Adrenal gland (tissue), 5 donors: Measurements from ENCODE around the gene TBXA2R.

Source experiments
- POLR2A ChIP-seq, 2 donors: fragments of 450-650 bp; IDR thresholded peaks; one replicate each; pipeline ENCODE4 v1.6.1; 2017; ENCODE audit warnings: antibody characterized with exemption in 2 of 2, mild to moderate bottlenecking in 2 of 2, moderate library complexity in 1 of 2
- TF ChIP-seq, protein P1 (sequence below), 6 experiments: fragments of 450-650 bp in 4 of 6; fragments of 200-600 bp in 2 of 6; sonication (generic) in 1 of 6; IDR thresholded peaks; 1 replicate in 5 of 6; 2 replicates in 1 of 6; pipeline versions ENCODE4 v1.5.1 to v1.8.0; 2016 to 2021; ENCODE audit warnings: antibody characterized with exemption in 6 of 6, mild to moderate bottlenecking in 2 of 6, moderate library complexity in 1 of 6
- donor health status: DM: no; HTN: no; CAD: no.

DNA sequence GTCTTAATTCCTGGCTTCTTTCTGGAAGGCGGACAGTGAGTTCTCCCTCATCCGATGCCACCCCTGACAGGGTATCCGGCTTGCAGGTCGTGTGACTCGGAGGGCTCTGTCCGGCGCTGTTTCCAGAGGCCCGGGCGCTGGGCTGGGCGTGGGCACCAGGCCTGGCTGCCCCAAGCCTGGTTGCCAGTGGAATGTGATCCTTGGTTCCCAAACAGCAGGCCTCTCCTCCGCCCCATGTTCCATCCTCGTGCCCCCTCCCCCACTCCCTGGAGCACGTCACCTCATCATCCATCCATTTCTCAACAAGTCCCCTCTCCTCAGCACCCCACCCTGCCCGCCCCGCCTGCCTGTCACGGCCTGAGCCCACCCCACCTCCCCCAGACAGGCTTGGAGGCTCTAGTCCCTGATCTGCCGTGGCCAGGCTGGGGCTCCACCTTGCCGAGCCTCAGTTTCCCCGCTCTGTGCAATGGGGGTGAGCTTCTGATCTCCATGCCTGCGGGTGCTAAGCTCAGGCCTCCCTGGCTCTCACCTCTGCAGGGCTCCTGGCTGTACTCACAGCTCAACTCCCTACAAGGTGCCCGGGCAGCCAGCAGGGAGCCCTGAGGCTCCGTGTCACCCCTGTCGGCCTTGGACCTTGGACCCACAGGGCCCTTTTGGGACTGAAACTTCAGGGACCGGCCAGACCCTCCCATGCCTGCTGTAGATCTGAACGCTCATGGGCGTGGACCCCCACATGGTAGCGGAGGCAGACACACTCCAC is 2.3 kb downstream of the TBXA2R start:
- TF ChIP-seq, protein P1, sequence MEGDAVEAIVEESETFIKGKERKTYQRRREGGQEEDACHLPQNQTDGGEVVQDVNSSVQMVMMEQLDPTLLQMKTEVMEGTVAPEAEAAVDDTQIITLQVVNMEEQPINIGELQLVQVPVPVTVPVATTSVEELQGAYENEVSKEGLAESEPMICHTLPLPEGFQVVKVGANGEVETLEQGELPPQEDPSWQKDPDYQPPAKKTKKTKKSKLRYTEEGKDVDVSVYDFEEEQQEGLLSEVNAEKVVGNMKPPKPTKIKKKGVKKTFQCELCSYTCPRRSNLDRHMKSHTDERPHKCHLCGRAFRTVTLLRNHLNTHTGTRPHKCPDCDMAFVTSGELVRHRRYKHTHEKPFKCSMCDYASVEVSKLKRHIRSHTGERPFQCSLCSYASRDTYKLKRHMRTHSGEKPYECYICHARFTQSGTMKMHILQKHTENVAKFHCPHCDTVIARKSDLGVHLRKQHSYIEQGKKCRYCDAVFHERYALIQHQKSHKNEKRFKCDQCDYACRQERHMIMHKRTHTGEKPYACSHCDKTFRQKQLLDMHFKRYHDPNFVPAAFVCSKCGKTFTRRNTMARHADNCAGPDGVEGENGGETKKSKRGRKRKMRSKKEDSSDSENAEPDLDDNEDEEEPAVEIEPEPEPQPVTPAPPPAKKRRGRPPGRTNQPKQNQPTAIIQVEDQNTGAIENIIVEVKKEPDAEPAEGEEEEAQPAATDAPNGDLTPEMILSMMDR (IDR thresholded peaks at IDR 0.05), result no peak
- no peak for TF ChIP-seq POLR2A (IDR thresholded peaks at IDR 0.05)
